C4-2B (cell line): Measurements from ENCODE around the gene C21orf91.

Source experiments
- CTCF ChIP-seq: fragments of 450-650 bp; conservative IDR thresholded peaks from 2 replicates; pipeline ENCODE4 v1.5.1; 2017; ENCODE audit warnings: mild to moderate bottlenecking
- ZFX ChIP-seq: fragments of 450-650 bp; IDR thresholded peaks from 2 replicates; pipeline ENCODE4 v1.6.1; 2017

DNA sequence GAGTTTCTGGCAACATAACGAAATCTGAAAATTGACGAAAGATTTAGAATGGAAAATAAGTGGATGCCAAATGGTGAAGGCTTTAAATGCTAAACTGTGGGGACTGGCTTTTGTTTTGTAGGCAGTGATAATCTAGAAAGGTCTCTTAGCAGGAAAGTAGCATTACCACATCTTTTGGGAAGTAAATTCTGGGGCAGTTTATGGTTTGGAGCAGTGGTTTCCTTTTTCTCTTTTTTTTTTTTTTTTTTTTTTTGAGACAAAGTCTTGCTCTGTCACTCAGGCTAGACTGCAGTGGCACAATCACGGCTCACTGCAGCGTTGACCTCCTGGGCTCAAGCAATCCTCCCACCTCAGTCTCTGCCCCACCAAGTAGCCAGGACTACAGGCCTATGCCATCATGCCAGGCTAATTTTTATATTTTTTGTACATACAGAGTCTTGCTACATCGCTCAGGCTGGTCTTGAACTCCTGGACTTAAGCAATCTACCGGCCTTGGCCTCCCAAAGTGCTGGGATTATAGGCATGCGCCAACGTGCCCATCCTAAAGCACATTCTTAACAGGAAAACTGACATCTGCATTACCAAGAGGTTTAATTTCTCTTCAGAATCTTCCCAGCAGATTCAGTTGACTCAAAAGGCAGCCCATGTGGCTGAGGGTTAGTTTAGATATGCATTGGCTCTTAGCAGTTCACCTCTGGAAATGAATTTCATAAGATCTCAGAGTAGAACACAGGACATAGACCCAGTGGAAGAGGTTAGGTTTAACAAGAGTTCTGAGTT lies 32.9 kb downstream of the C21orf91 start:
- TF ChIP-seq CTCF = no peak
- TF ChIP-seq ZFX = no peak
